GM12878 (cell line): ENCODE measurements around the gene NES. TPM values are rescaled to one million over a fixed set of nuclear protein-coding genes. Genes with fewer than 3 reads are reported as not detected.

ENCODE experiments used
- ATAC-seq: fragments of 200-7000 bp; cut with Tn5 transposase; 3 replicates; pipeline ENCODE4 v1.9.1; 2020; ENCODE audit warnings: mild to moderate bottlenecking, moderate library complexity
- BruUV-seq: library from RNA; stranded (reverse); fragments of 400-500 nt; replicated peaks from 2 replicates; lab custom pipeline; 2021; lab: Mats Ljungman, UMichigan
- CTCF ChIA-PET: fragments of 300-600 bp; sonication (Branson Sonifier 250); formaldehyde crosslinking; extraction: SDS; loops from one replicate; lab custom pipeline; 2021; ENCODE audit warnings: inconsistent platforms; lab: Yijun Ruan, JAX
- POLR2A ChIA-PET: fragments of 350-600 bp; formaldehyde crosslinking; extraction: SDS; loops from one replicate; lab custom pipeline; 2021; ENCODE audit warnings: inconsistent platforms; lab: Charles Lee
- RAD21 ChIA-PET: fragments of 300-600 bp; sonication (Branson Sonifier 250); formaldehyde crosslinking; loops from one replicate; lab custom pipeline; 2023; ENCODE audit warnings: antibody characterized with exemption; ENCODE audit not compliant: unreplicated experiment; lab: Charles Lee
- SMC1A ChIA-PET: fragments of 300-600 bp; sonication (Branson Sonifier 250); formaldehyde crosslinking; loops from one replicate; lab custom pipeline; 2023; ENCODE audit not compliant: unreplicated experiment, uncharacterized antibody; lab: Charles Lee
- DNase-seq: peaks from one replicate; pipeline ENCODE4 v3.0.0-alpha.2; 2011; ENCODE audit warnings: low read depth, low spot score
- FAIRE-seq: peaks from 3 replicates; lab custom pipeline; 2011; peaks lifted over from hg19 to GRCh38; lab: Jason Lieb, UNC
- H2AFZ ChIP-seq: 2 replicates; pipeline ENCODE4 v1.6.0; 2011; ENCODE audit warnings: low read depth, low read length, control low read depth; ENCODE audit not compliant: control insufficient read depth
- H3K27ac ChIP-seq: 2 replicates; pipeline ENCODE4 v1.5.1; 2011; ENCODE audit warnings: control low read depth; ENCODE audit not compliant: control insufficient read depth, insufficient read depth
- H3K27me3 ChIP-seq, 2 experiments: replicated peaks in 1 of 2; 2 replicates each; pipeline versions ENCODE4 v1.6.0 to v1.6.1; 2011; ENCODE audit warnings: low read length in 1 of 2; ENCODE audit not compliant: control insufficient read depth in 2 of 2, insufficient read depth in 2 of 2
- H3K36me3 ChIP-seq, 2 experiments: 2 replicates each; pipeline ENCODE4 v1.5.1; 2011; ENCODE audit warnings: low read length in 1 of 2; ENCODE audit not compliant: control insufficient read depth in 2 of 2, insufficient read depth in 2 of 2
- H3K4me1 ChIP-seq: 2 replicates; pipeline ENCODE4 v1.6.1; 2011; ENCODE audit warnings: mild to moderate bottlenecking, low read length, moderate library complexity, mixed read lengths; ENCODE audit not compliant: control insufficient read depth, insufficient read depth
- H3K4me2 ChIP-seq: 2 replicates; pipeline ENCODE4 v1.6.0; 2011; ENCODE audit warnings: control low read depth; ENCODE audit not compliant: control insufficient read depth, insufficient read depth
- H3K4me3 ChIP-seq: fragments of 200-600 bp; sonication (generic); 2 replicates; pipeline ENCODE4 v1.5.1; 2016
- H3K79me2 ChIP-seq: 2 replicates; pipeline ENCODE4 v1.6.0; 2011; ENCODE audit warnings: low read length; ENCODE audit not compliant: control insufficient read depth, insufficient read depth
- H3K9ac ChIP-seq: 2 replicates; pipeline ENCODE4 v1.8.0; 2011; ENCODE audit warnings: low read length, control low read depth, mixed read lengths; ENCODE audit not compliant: control insufficient read depth, insufficient read depth
- H3K9me3 ChIP-seq: replicated peaks from 3 replicates; pipeline ENCODE4 v1.5.1; 2011; ENCODE audit warnings: mild to moderate bottlenecking, low read length; ENCODE audit not compliant: control insufficient read depth, insufficient read depth
- H4K20me1 ChIP-seq: 2 replicates; pipeline ENCODE4 v1.6.0; 2011; ENCODE audit not compliant: control insufficient read depth, insufficient read depth
- CEBPZ ChIP-seq: fragments of 150-350 bp; IDR thresholded peaks from 2 replicates; pipeline ENCODE4 v1.6.1; 2016; ENCODE audit warnings: low read depth, low read length
- E2F8 ChIP-seq: fragments of 450-650 bp; IDR thresholded peaks from 2 replicates; pipeline ENCODE4 v1.6.1; 2018; ENCODE audit warnings: mild to moderate bottlenecking, low read depth, moderate library complexity; ENCODE audit not compliant: partially characterized antibody
- EP300 ChIP-seq, 2 experiments: fragments of 150-350 bp in 1 of 2; IDR thresholded peaks; 2 replicates each; pipeline ENCODE4 v1.6.1; 2011 to 2012; ENCODE audit warnings: low read depth in 2 of 2, low read length in 2 of 2, borderline replicate concordance in 1 of 2, improper control_type of control experiment in 1 of 2, inconsistent platforms in 1 of 2; ENCODE audit not compliant: control insufficient read depth in 1 of 2
- FOS ChIP-seq: IDR thresholded peaks from 3 replicates; pipeline ENCODE4 v1.6.1; 2011; ENCODE audit warnings: borderline replicate concordance; ENCODE audit not compliant: insufficient read length; ENCODE audit errors: extremely low read depth
- MTA3 ChIP-seq: IDR thresholded peaks from 2 replicates; pipeline ENCODE4 v1.6.1; 2012; ENCODE audit warnings: low read length, inconsistent platforms, borderline replicate concordance
- SKIL ChIP-seq: fragments of 450-650 bp; IDR thresholded peaks from 2 replicates; pipeline ENCODE4 v1.6.1; 2017; ENCODE audit warnings: mild to moderate bottlenecking, low read depth, inconsistent platforms; ENCODE audit not compliant: poor library complexity, severe bottlenecking
- SMAD1 ChIP-seq: fragments of 450-650 bp; IDR thresholded peaks from 2 replicates; pipeline ENCODE4 v1.6.1; 2018; ENCODE audit warnings: mild to moderate bottlenecking, low read depth; ENCODE audit not compliant: partially characterized antibody
- USF2 ChIP-seq: IDR thresholded peaks from 2 replicates; pipeline ENCODE4 v1.6.1; 2011; ENCODE audit warnings: low read depth, low read length, improper control_type of control experiment, borderline replicate concordance
- ZNF217 ChIP-seq: fragments of 450-650 bp; IDR thresholded peaks from 2 replicates; pipeline ENCODE4 v1.6.1; 2017; ENCODE audit warnings: antibody characterized with exemption, mild to moderate bottlenecking
- ZSCAN29 ChIP-seq: fragments of 450-650 bp; IDR thresholded peaks from 2 replicates; pipeline ENCODE4 v1.6.1; 2017; ENCODE audit warnings: mild to moderate bottlenecking, moderate library complexity
- WGBS: methylation state at CpG from one replicate; pipeline ENCODE4 v1.1.6; 2016; ENCODE audit warnings: low lambda C conversion rate; ENCODE audit not compliant: insufficient replicate concordance, insufficient coverage; ENCODE audit errors: missing lambda C conversion rate; 5-methylcytosine and 5-hydroxymethylcytosine counted together
- in situ Hi-C: fragments of 300-500 bp; cut with MboI; formaldehyde crosslinking; loops from 9 replicates; pipeline ENCODE4 v1.14.3; 2018; ENCODE audit warnings: mixed read lengths
- intact Hi-C: fragments of 100-400 bp; cut with micrococcal nuclease; formaldehyde crosslinking; loops from one replicate; pipeline ENCODE4 v1.14.2; 2022; ENCODE audit not compliant: unreplicated experiment
- polyA plus RNA-seq, 11 experiments: library from polyadenylated mRNA; depleted of rRNA in 4 of 11; unstranded in 6 of 11; stranded (reverse) in 5 of 11; fragments of >200 nt; fragmentation: Nextera tagmentation in 4 of 11; fragmentation: Illumina TruSeq in 1 of 11; extraction: Ambion mirVana in 4 of 11; extraction: Trizol in 1 of 11; gene quantifications; 1 replicate in 1 of 11; 2 replicates in 10 of 11; pipeline versions ENCODE4 v1.2.1 to v1.2.3, GENCODE V29; 2011 to 2016; ENCODE audit warnings: inconsistent platforms in 2 of 11, missing spikeins in 2 of 11, low read depth in 1 of 11
- total RNA-seq, 4 experiments: library from RNA; depleted of rRNA in 3 of 4; stranded (reverse); fragments of >200 nt in 3 of 4; fragmentation: Illumina TruSeq in 1 of 4; extraction: Trizol in 1 of 4; gene quantifications; 2 replicates each; pipeline versions ENCODE4 v1.2.1 to v1.2.3, GENCODE V29; 2013 to 2021

Gene NES
- total and polyA plus RNA-seq, 10 of the 15 experiments (the other 5 are each of a cell fraction or from before 2014, with no cell fraction given) = under 0.01 to 0.15 (median 0.02) TPM; not detected in 4

- RAD21 ChIA-PET = no interaction called here
- FAIRE-seq = no peak
- BruUV-seq = no TSS peak
- Histone ChIP-seq H3K4me2 (no peak overlapping the region), H3K9me3 (no peaks in the 10 kb centered on the region), H3K4me3 (no peak overlapping the region), H3K79me2 (no peaks in the 10 kb centered on the region), H2AFZ (no peak overlapping the region), H3K27me3 (peaks cover 1 to 7% of the 10 kb centered on the region in 2 experiments; a peak in 3 of 4 replicates), H3K9ac (no peak overlapping the region), H3K27ac (no peak overlapping the region), H4K20me1 (no peaks in the 10 kb centered on the region), H3K4me1 (no peaks in the 10 kb centered on the region), H3K36me3 (no peaks in the 10 kb centered on the region)
- WGBS = 42% methylated on average over 1 of the region's 1 CpG
- in situ Hi-C loops (no loop called here), intact Hi-C loops (no loop called here)
- ATAC-seq = no peak
- CTCF ChIA-PET = interaction anchor here (1.9 to 2.4 kb wide), 2 partner anchors 9 to 27 kb away, joined by 7 to 10 read pairs; no protein-coding TSS in a partner anchor
- POLR2A ChIA-PET = no interaction called here
- no peak for DNase-seq
- SMC1A ChIA-PET = interaction anchor here (1.0 to 1.1 kb wide), 2 partner anchors 8 to 9 kb away, joined by 3 to 4 read pairs; no protein-coding TSS in a partner anchor
- TF ChIP-seq USF2 (no peak), SKIL (no peak), E2F8 (no peak), EP300 (IDR thresholded peaks at IDR 0.05; ENCODE audit: borderline replicate concordance in 1 of 2, control insufficient read depth in 1 of 2, low read depth in 2 of 2, low read length in 2 of 2) (no peak), FOS (no peak), SMAD1 (no peak), ZSCAN29 (no peak), MTA3 (no peak), ZNF217 (no peak), CEBPZ (no peak)
These were observed 21.8 kb upstream of the NES start for GRCh38 chr1:156698995-156699394.
